Spleen (tissue), 11 donors: ENCODE data around the gene PLG. TPM values are rescaled to one million over a fixed set of nuclear protein-coding genes. Genes with fewer than 3 reads are reported as not detected.
"Not testable (repeated sequence)": the region's sequence is repeated elsewhere in the genome, so short reads cannot be mapped to it uniquely, and the experiment has no call there.

Experiments
- DNase-seq: peaks from one replicate; pipeline ENCODE4 v3.0.0-alpha.2; 2020
- H3K27ac ChIP-seq, 8 donors: fragments of 200-600 bp; sonication (generic) in 7 of 8; 1 replicate in 4 of 8; 2 replicates in 4 of 8; pipeline versions ENCODE4 v1.5.0 to v1.8.0; 2016 to 2021; ENCODE audit warnings: inconsistent platforms in 4 of 8, mild to moderate bottlenecking in 4 of 8, moderate library complexity in 1 of 8
- H3K27me3 ChIP-seq, 7 donors: fragments of 200-600 bp; sonication (generic) in 6 of 7; replicated peaks in 1 of 7; 1 replicate in 4 of 7; 2 replicates in 3 of 7; pipeline versions ENCODE4 v1.5.0 to v1.8.0; 2016 to 2021; ENCODE audit warnings: inconsistent platforms in 3 of 7, mild to moderate bottlenecking in 1 of 7
- H3K36me3 ChIP-seq, 6 donors: fragments of 200-600 bp; sonication (generic) in 5 of 6; 1 replicate in 4 of 6; 2 replicates in 2 of 6; pipeline versions ENCODE4 v1.5.0 to v1.8.0; 2016 to 2021; ENCODE audit warnings: inconsistent platforms in 2 of 6
- H3K4me1 ChIP-seq, 6 donors: fragments of 200-600 bp; sonication (generic) in 5 of 6; 1 replicate in 3 of 6; 2 replicates in 3 of 6; pipeline versions ENCODE4 v1.5.0 to v1.8.0; 2016 to 2021; ENCODE audit warnings: inconsistent platforms in 3 of 6
- H3K4me3 ChIP-seq, 8 donors: fragments of 200-600 bp; sonication (generic) in 7 of 8; 1 replicate in 4 of 8; 2 replicates in 4 of 8; pipeline versions ENCODE4 v1.5.0 to v1.8.0; 2016 to 2021; ENCODE audit warnings: inconsistent platforms in 4 of 8, mild to moderate bottlenecking in 4 of 8, moderate library complexity in 2 of 8
- H3K9me3 ChIP-seq, 8 donors: fragments of 200-600 bp; sonication (generic) in 7 of 8; 1 replicate in 4 of 8; 2 replicates in 4 of 8; pipeline versions ENCODE4 v1.5.0 to v1.8.0; 2016 to 2021; ENCODE audit warnings: inconsistent platforms in 4 of 8
- CTCF ChIP-seq, 11 experiments: fragments of 200-600 bp in 7 of 11; fragments of 450-650 bp in 4 of 11; sonication (generic) in 4 of 11; IDR thresholded peaks in 8 of 11; conservative IDR thresholded peaks in 3 of 11; 1 replicate in 7 of 11; 2 replicates in 4 of 11; pipeline versions ENCODE4 v1.4.0 to v1.8.0; 2016 to 2021; ENCODE audit warnings: antibody characterized with exemption in 11 of 11, inconsistent platforms in 4 of 11, mild to moderate bottlenecking in 1 of 11
- POLR2A ChIP-seq, 3 donors: fragments of 450-650 bp; IDR thresholded peaks; one replicate each; pipeline ENCODE4 v1.5.1; 2017; ENCODE audit warnings: antibody characterized with exemption in 3 of 3, mild to moderate bottlenecking in 1 of 3
- POLR2AphosphoS5 ChIP-seq, 3 donors: sonication (generic); formaldehyde crosslinking; IDR thresholded peaks; one replicate each; pipeline ENCODE4 v1.5.1; 2017; ENCODE audit warnings: antibody characterized with exemption in 3 of 3
- WGBS, 5 donors: extraction: QIAGEN DNeasy Blood & Tissue Kit in 3 of 5; methylation state at CpG; one replicate each; pipeline versions ENCODE4 v1.1.5 to v1.1.7; 2013 to 2018; 5-methylcytosine and 5-hydroxymethylcytosine counted together
- intact Hi-C: fragments of 100-400 bp; cut with DNase I; formaldehyde crosslinking; loops from one replicate; pipeline ENCODE4 v1.15.0; 2023; ENCODE audit warnings: low total_unique reads
- polyA plus RNA-seq, 3 donors: library from polyadenylated mRNA; stranded (reverse); fragments of 200-250 nt; gene quantifications; one replicate each; pipeline ENCODE4 v1.2.1, GENCODE V29; 2013
- total RNA-seq, 7 donors: library from RNA; depleted of rRNA in 3 of 7; stranded (reverse); fragments of >200 nt in 3 of 7; fragmentation: NEBNext Ultra II Directional in 4 of 7; extraction: Animal tissue kit (Norgen Biotek cat#: 25700) in 4 of 7; gene quantifications; one replicate each; pipeline versions ENCODE4 v1.1.0 to v1.2.1, GENCODE V29; 2016 to 2021
- donor health status: healthy with polysubstance abuse.
- donor health status: DM: no; HTN: no; CAD: no; lungs with moderate emphysema.
- donor health status: DM: no; HTN: no; CAD: no.
- donor health status: Bipolar disorder and iron deficiency.
- donor health status: healthy.
- donor health status: DM: no; HTN: no; CAD: no.
- donor health status: DM: yes; HTN: yes; CAD: no.

Gene PLG
- total and polyA plus RNA-seq, 10 donors: 0.46 to 0.57 TPM; not detected in 8

GRCh38 chr6:160678230-160678629 is 23.8 kb upstream of the PLG start:
- Histone ChIP-seq H3K9me3 (peaks cover 0 to 9% (median under 1%) of the 10 kb centered on the region in 8 donors), H3K4me1 (no peaks in the 10 kb centered on the region), H3K27ac (no peak overlapping the region), H3K27me3 (peaks cover 0 to 10% (median 0%) of the 10 kb centered on the region in 7 donors), H3K36me3 (no peaks in the 10 kb centered on the region), H3K4me3 (no peak overlapping the region)
- intact Hi-C loops: no loop called here
- no peak for TF ChIP-seq POLR2AphosphoS5 (IDR thresholded peaks at IDR 0.05)
- no peak for TF ChIP-seq POLR2A (IDR thresholded peaks at IDR 0.05)
- 65 to 76% (median 69%) methylated on average over 4 of the region's 4 CpGs for WGBS, 5 donors
- DNase-seq: no peak

GRCh38 chr6:160678744-160679401 is 23.2 kb upstream of the PLG start:
- H3K4me1 ChIP-seq: no peaks in the 10 kb centered on the region
- no peak overlapping the region for H3K4me3 ChIP-seq
- no peak for TF ChIP-seq CTCF (IDR thresholded peaks at IDR 0.05 in 8 of 11, conservative IDR thresholded peaks at IDR 0.05 in 3 of 11)
- TF ChIP-seq POLR2AphosphoS5 (IDR thresholded peaks at IDR 0.05): no peak
- TF ChIP-seq POLR2A (IDR thresholded peaks at IDR 0.05): no peak
- peaks cover 0 to 7% (median 0%) of the 10 kb centered on the region in 8 donors for H3K9me3 ChIP-seq
- WGBS, 5 donors: 17 to 28% (median 22%) methylated on average over 32 to 42 of the region's 42 CpGs
- peaks cover 0 to 10% (median 0%) of the 10 kb centered on the region in 7 donors for H3K27me3 ChIP-seq
- intact Hi-C loops: no loop called here
- no peaks in the 10 kb centered on the region for H3K36me3 ChIP-seq
- no peak for DNase-seq
- no peak overlapping the region for H3K27ac ChIP-seq

GRCh38 chr6:160679402-160679769 is 22.7 kb upstream of the PLG start:
- TF ChIP-seq POLR2AphosphoS5 (IDR thresholded peaks at IDR 0.05): no peak
- TF ChIP-seq POLR2A (IDR thresholded peaks at IDR 0.05): no peak
- TF ChIP-seq CTCF (IDR thresholded peaks at IDR 0.05 in 8 of 11, conservative IDR thresholded peaks at IDR 0.05 in 3 of 11): no peak
- intact Hi-C loops: no loop called here
- Histone ChIP-seq H3K4me1 (no peaks in the 10 kb centered on the region), H3K9me3 (peaks cover 0 to 7% (median 0%) of the 10 kb centered on the region in 8 donors), H3K4me3 (no peak overlapping the region), H3K27ac (no peak overlapping the region), H3K27me3 (peaks cover 0 to 10% (median 0%) of the 10 kb centered on the region in 7 donors), H3K36me3 (no peaks in the 10 kb centered on the region)
- 11 to 30% (median 14%) methylated on average over 10 to 14 of the region's 14 CpGs for WGBS, 5 donors
- no peak for DNase-seq

- intact Hi-C loops, DNase-seq, H3K9me3 ChIP-seq, H3K4me1 ChIP-seq, H3K4me3 ChIP-seq, H3K36me3 ChIP-seq, H3K27me3 ChIP-seq, H3K27ac ChIP-seq: not testable (repeated sequence)
- 87 to 98% (median 93%) methylated on average over 24 to 32 of the region's 32 CpGs for WGBS, 5 donors
Measured at GRCh38 chr6:160685101-160685761, 16.8 kb upstream of the PLG start.

GRCh38 chr6:160685762-160686450 is 16.1 kb upstream of the PLG start:
- H3K27me3 ChIP-seq: no peaks in the 10 kb centered on the region
- intact Hi-C loops: no loop called here
- no peaks in the 10 kb centered on the region for H3K9me3 ChIP-seq
- no peaks in the 10 kb centered on the region for H3K36me3 ChIP-seq
- no peak for TF ChIP-seq CTCF (IDR thresholded peaks at IDR 0.05 in 8 of 11, conservative IDR thresholded peaks at IDR 0.05 in 3 of 11)
- TF ChIP-seq POLR2AphosphoS5 (IDR thresholded peaks at IDR 0.05): no peak
- TF ChIP-seq POLR2A (IDR thresholded peaks at IDR 0.05): no peak
- H3K27ac ChIP-seq: no peak overlapping the region
- no peak for DNase-seq
- 77 to 89% (median 87%) methylated on average over 5 of the region's 5 CpGs for WGBS, 5 donors
- H3K4me1 ChIP-seq: no peaks in the 10 kb centered on the region
- H3K4me3 ChIP-seq: no peak overlapping the region
